ENCODE data around the gene EML6. TPM values are rescaled to one million over a fixed set of nuclear protein-coding genes. Genes with fewer than 3 reads are reported as not detected.

EML6 gene
- polyA plus RNA-seq, 4 donors, result 0.54 to 6.3 (median 1.1) TPM

DNA sequence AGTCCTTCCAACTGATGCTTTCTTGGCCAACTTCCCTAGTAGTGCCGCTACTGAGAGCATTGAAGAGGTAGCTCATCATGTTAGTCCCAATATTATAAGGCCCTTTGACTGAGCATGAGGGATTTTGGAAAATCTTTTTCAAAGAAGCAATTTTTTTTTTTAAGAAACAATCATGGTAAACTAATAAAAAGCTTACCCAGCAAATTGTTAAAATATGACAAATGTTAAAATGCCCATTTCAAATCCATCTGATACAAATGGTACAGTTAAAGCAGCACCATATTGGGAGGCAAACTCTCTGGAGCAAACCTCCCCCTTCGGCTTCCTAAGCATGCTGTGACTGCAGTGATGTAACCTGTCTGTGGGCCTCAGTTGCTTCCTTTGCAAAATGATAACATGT, 191.2 kb downstream of the EML6 start:
- no peak for FAIRE-seq
- H3K4me3 ChIP-seq (ENCODE audit: low read depth in 1 of 3, low read length in 3 of 3), result no peak overlapping the region
- no peaks in the 10 kb centered on the region for H3K36me3 ChIP-seq (ENCODE audit: control insufficient read depth in 3 of 3, insufficient read depth in 2 of 3, low read depth in 1 of 3, low read length in 3 of 3)
- 94 to 95% (median 95%) methylated on average over 2 of the region's 2 CpGs for WGBS, 3 donors
- H3K27ac ChIP-seq (ENCODE audit: low read depth in 1 of 3, low read length in 2 of 3), result no peak overlapping the region
- H3K4me1 ChIP-seq (ENCODE audit: control insufficient read depth in 3 of 3, insufficient read depth in 2 of 3, low read depth in 1 of 3, low read length in 2 of 3), result no peaks in the 10 kb centered on the region
- H3K9me3 ChIP-seq (ENCODE audit: control insufficient read depth in 2 of 2, insufficient read depth in 1 of 2, low read depth in 1 of 2, low read length in 1 of 2), result no peaks in the 10 kb centered on the region
- H3K27me3 ChIP-seq (ENCODE audit: control insufficient read depth in 3 of 3, insufficient read depth in 3 of 3, low read length in 3 of 3), result no peaks in the 10 kb centered on the region
- DNase-seq, result no peak

DNA sequence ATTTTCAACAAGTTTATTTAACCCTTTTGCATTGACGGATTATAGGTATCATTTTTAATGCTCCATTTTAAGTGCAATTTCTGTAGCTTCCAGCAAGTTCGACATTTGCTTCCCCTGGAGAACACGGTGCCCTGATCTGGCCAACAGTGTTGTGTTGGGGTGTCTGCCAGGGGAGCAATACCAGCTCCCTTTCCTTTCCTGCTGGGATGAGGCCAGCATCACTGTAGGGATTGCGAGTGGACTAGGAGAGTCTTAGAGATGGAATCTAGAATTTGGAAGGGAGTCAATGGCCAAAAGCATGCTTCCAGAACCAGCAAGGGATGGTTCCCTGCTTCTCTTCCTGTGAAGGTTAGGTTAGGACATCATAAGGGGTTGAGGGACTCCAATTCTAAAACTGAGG, 191.6 kb downstream of the EML6 start:
- Histone ChIP-seq H3K4me3 (ENCODE audit: low read depth in 1 of 3, low read length in 3 of 3) (no peak overlapping the region), H3K9me3 (ENCODE audit: control insufficient read depth in 2 of 2, insufficient read depth in 1 of 2, low read depth in 1 of 2, low read length in 1 of 2) (no peaks in the 10 kb centered on the region), H3K36me3 (ENCODE audit: control insufficient read depth in 3 of 3, insufficient read depth in 2 of 3, low read depth in 1 of 3, low read length in 3 of 3) (no peaks in the 10 kb centered on the region), H3K4me1 (ENCODE audit: control insufficient read depth in 3 of 3, insufficient read depth in 2 of 3, low read depth in 1 of 3, low read length in 2 of 3) (no peaks in the 10 kb centered on the region), H3K27me3 (ENCODE audit: control insufficient read depth in 3 of 3, insufficient read depth in 3 of 3, low read length in 3 of 3) (no peaks in the 10 kb centered on the region), H3K27ac (ENCODE audit: low read depth in 1 of 3, low read length in 2 of 3) (no peak overlapping the region)
- no peak for FAIRE-seq
- 88 to 92% (median 90%) methylated on average over 4 of the region's 4 CpGs for WGBS, 3 donors
- DNase-seq, result no peak

DNA sequence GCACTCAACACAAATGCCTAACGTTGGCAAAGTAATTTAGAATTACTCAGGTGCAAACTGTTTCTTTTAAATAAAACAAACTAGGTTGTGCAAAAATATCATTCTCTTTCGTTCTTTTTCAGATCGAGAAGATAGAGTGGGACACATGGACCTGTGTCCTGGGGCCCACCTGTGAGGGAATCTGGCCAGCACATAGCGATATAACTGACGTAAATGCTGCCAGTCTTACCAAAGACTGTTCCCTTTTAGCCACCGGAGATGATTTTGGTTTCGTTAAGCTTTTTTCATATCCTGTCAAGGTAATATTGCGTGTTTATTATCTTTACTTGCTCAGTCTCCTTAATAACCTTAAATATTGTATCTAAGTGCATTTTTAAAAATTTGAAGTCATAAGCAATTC, 193.2 kb downstream of the EML6 start:
- Histone ChIP-seq H3K27me3 (ENCODE audit: control insufficient read depth in 3 of 3, insufficient read depth in 3 of 3, low read length in 3 of 3) (no peaks in the 10 kb centered on the region), H3K36me3 (ENCODE audit: control insufficient read depth in 3 of 3, insufficient read depth in 2 of 3, low read depth in 1 of 3, low read length in 3 of 3) (no peaks in the 10 kb centered on the region), H3K4me3 (ENCODE audit: low read depth in 1 of 3, low read length in 3 of 3) (no peak overlapping the region), H3K4me1 (ENCODE audit: control insufficient read depth in 3 of 3, insufficient read depth in 2 of 3, low read depth in 1 of 3, low read length in 2 of 3) (no peaks in the 10 kb centered on the region), H3K27ac (ENCODE audit: low read depth in 1 of 3, low read length in 2 of 3) (no peak overlapping the region), H3K9me3 (ENCODE audit: control insufficient read depth in 2 of 2, insufficient read depth in 1 of 2, low read depth in 1 of 2, low read length in 1 of 2) (no peaks in the 10 kb centered on the region)
- WGBS, 3 donors, result 93 to 95% (median 93%) methylated on average over 8 of the region's 8 CpGs
- FAIRE-seq, result no peak
- no peak for DNase-seq

DNA sequence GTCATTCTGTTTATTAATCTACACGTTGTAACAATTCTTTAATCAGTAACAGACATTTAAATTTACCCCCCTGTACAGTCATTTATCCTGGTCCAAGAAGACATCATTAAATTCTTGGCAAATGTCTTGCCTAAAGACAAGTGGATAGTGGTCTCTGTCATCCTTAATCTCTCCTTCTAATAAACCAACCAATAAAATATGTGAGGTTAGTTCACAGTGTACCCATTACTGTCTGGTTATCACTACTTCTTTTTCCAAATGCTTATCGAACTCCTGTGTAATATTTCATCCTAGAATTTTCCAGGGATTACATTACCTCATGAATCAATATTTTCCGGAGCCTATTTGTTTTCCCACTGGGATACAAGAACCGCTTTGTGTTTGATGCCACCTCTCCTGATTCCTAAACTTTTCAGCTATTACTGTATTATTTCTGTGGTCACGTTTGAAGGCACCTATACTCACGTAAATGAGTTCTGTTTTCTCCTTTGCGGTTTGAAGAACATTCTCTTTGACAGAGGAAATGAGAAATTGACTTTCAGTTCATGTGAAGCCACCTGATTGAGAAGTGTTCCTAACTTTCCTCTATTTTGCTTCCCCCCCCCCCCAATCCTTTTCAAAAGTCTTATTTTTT, 195.3 kb downstream of the EML6 start:
- no peak overlapping the region for H3K4me3 ChIP-seq (ENCODE audit: low read depth in 1 of 3, low read length in 3 of 3)
- H3K36me3 ChIP-seq (ENCODE audit: control insufficient read depth in 3 of 3, insufficient read depth in 2 of 3, low read depth in 1 of 3, low read length in 3 of 3), result no peaks in the 10 kb centered on the region
- no peak for FAIRE-seq
- no peak overlapping the region for H3K27ac ChIP-seq (ENCODE audit: low read depth in 1 of 3, low read length in 2 of 3)
- no peaks in the 10 kb centered on the region for H3K27me3 ChIP-seq (ENCODE audit: control insufficient read depth in 3 of 3, insufficient read depth in 3 of 3, low read length in 3 of 3)
- WGBS, 3 donors, result 76 to 79% (median 76%) methylated on average over 7 of the region's 7 CpGs
- no peaks in the 10 kb centered on the region for H3K4me1 ChIP-seq (ENCODE audit: control insufficient read depth in 3 of 3, insufficient read depth in 2 of 3, low read depth in 1 of 3, low read length in 2 of 3)
- no peaks in the 10 kb centered on the region for H3K9me3 ChIP-seq (ENCODE audit: control insufficient read depth in 2 of 2, insufficient read depth in 1 of 2, low read depth in 1 of 2, low read length in 1 of 2)
- no peak for DNase-seq

DNA sequence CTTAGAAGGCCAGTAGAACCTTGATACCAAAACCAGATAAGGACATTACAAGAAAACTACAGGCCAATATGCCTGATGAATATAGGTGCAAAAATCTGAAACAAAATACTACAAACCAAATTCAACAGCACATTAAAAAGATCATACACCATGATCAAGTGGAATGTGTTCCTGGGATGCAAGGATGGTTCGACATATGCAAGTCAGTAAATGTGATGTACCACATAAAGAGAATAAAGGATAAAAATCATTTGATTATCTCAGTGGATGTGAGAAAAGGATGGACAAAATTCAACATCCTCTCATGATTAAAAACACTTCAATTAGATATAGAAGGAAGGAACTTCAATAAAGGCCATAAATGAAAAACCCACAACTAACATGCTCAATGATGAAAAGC, 197.2 kb downstream of the EML6 start:
- WGBS, 3 donors, result 97 to 98% (median 97%) methylated on average over 1 of the region's 1 CpG
- no peak overlapping the region for H3K27ac ChIP-seq (ENCODE audit: low read depth in 1 of 3, low read length in 2 of 3)
- H3K27me3 ChIP-seq (ENCODE audit: control insufficient read depth in 3 of 3, insufficient read depth in 3 of 3, low read length in 3 of 3), result no peaks in the 10 kb centered on the region
- H3K9me3 ChIP-seq (ENCODE audit: control insufficient read depth in 2 of 2, insufficient read depth in 1 of 2, low read depth in 1 of 2, low read length in 1 of 2), result no peaks in the 10 kb centered on the region
- no peaks in the 10 kb centered on the region for H3K36me3 ChIP-seq (ENCODE audit: control insufficient read depth in 3 of 3, insufficient read depth in 2 of 3, low read depth in 1 of 3, low read length in 3 of 3)
- no peak overlapping the region for H3K4me3 ChIP-seq (ENCODE audit: low read depth in 1 of 3, low read length in 3 of 3)
- H3K4me1 ChIP-seq (ENCODE audit: control insufficient read depth in 3 of 3, insufficient read depth in 2 of 3, low read depth in 1 of 3, low read length in 2 of 3), result no peaks in the 10 kb centered on the region
- no peak for DNase-seq
- FAIRE-seq, result no peak

DNA sequence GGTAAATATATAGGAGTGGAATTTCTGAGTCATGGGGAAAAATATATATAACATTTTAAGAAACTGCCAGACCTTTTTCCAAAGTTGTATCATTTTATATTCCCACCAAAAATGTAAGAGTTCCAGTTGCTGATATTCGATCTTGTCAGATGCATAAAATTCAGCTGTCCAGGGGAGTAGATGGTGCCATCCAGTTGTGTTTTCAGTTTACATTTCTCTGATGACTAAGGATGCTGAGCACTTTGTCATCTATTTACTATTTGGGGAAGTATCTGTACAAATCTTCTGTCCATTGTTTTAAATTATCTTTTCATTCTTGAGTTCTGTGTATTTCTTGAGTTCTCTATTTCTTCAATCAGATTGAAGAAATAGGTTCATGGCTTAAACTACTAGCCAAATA, 200.7 kb downstream of the EML6 start:
- DNase-seq, result no peak
- Histone ChIP-seq H3K36me3 (ENCODE audit: control insufficient read depth in 3 of 3, insufficient read depth in 2 of 3, low read depth in 1 of 3, low read length in 3 of 3) (no peaks in the 10 kb centered on the region), H3K4me1 (ENCODE audit: control insufficient read depth in 3 of 3, insufficient read depth in 2 of 3, low read depth in 1 of 3, low read length in 2 of 3) (no peaks in the 10 kb centered on the region), H3K27me3 (ENCODE audit: control insufficient read depth in 3 of 3, insufficient read depth in 3 of 3, low read length in 3 of 3) (no peaks in the 10 kb centered on the region), H3K27ac (ENCODE audit: low read depth in 1 of 3, low read length in 2 of 3) (no peak overlapping the region), H3K4me3 (ENCODE audit: low read depth in 1 of 3, low read length in 3 of 3) (no peak overlapping the region), H3K9me3 (ENCODE audit: control insufficient read depth in 2 of 2, insufficient read depth in 1 of 2, low read depth in 1 of 2, low read length in 1 of 2) (no peaks in the 10 kb centered on the region)
- FAIRE-seq, result no peak
- 73 to 94% (median 93%) methylated on average over 1 of the region's 1 CpG for WGBS, 3 donors

DNA sequence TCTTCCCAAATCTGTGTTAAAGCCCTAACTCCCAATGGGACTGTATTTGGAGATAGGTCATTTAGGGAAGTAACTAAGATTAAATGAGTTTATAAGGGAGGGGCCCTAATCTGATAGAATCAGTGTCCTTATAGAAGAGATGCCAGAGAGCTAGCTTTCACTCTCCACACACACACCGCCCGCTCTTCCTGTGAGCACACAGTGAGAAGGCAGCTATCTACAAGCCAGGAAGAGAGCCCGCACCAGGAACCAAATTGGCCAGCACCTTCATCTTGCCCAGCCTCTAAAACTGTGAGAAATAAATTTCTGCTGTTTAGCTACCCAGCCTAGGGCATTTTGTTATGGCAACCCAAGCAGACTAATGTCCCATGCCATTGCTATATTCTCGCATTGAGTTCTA, 201.6 kb downstream of the EML6 start:
- Histone ChIP-seq H3K27ac (ENCODE audit: low read depth in 1 of 3, low read length in 2 of 3) (no peak overlapping the region), H3K27me3 (ENCODE audit: control insufficient read depth in 3 of 3, insufficient read depth in 3 of 3, low read length in 3 of 3) (no peaks in the 10 kb centered on the region), H3K36me3 (ENCODE audit: control insufficient read depth in 3 of 3, insufficient read depth in 2 of 3, low read depth in 1 of 3, low read length in 3 of 3) (no peaks in the 10 kb centered on the region), H3K4me3 (ENCODE audit: low read depth in 1 of 3, low read length in 3 of 3) (no peak overlapping the region), H3K4me1 (ENCODE audit: control insufficient read depth in 3 of 3, insufficient read depth in 2 of 3, low read depth in 1 of 3, low read length in 2 of 3) (no peaks in the 10 kb centered on the region), H3K9me3 (ENCODE audit: control insufficient read depth in 2 of 2, insufficient read depth in 1 of 2, low read depth in 1 of 2, low read length in 1 of 2) (no peaks in the 10 kb centered on the region)
- WGBS, 3 donors, result 95 to 98% (median 97%) methylated on average over 4 of the region's 4 CpGs
- FAIRE-seq (no peak), DNase-seq (no peak)

DNA sequence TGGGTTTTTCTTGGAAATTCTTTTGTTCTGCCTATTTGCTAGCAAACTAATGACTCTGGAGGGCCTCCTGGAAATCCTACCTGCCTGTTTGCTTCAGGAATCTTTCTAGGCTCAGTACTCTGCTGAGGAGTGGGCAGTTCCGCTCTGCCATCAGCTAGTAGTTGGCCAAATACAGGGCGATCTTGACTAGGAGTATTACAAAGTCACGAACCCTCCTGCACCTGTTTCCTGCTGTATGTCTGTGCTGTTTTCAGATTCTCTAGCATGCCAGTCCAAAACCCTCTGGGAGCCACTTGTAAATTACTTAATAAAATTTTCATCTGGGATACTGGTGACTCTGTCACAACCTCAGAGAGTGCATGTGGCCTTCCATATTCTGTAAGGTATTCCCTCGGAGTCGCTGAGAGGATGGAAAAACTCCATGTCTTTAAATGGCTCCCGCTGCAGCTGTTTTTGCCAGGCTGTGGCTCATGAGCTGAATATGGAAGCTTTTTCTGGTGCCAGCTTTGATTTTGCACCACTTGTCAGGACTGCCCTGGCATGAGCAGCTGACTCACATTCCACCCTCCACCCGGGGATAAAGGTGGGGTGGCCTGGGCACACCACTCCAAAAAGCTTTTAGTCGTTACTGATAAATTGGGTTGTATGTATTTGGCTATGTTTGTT, 203.8 kb downstream of the EML6 start:
- Histone ChIP-seq H3K9me3 (ENCODE audit: control insufficient read depth in 2 of 2, insufficient read depth in 1 of 2, low read depth in 1 of 2, low read length in 1 of 2) (no peaks in the 10 kb centered on the region), H3K4me3 (ENCODE audit: low read depth in 1 of 3, low read length in 3 of 3) (no peak overlapping the region), H3K36me3 (ENCODE audit: control insufficient read depth in 3 of 3, insufficient read depth in 2 of 3, low read depth in 1 of 3, low read length in 3 of 3) (no peaks in the 10 kb centered on the region), H3K4me1 (ENCODE audit: control insufficient read depth in 3 of 3, insufficient read depth in 2 of 3, low read depth in 1 of 3, low read length in 2 of 3) (no peaks in the 10 kb centered on the region), H3K27me3 (ENCODE audit: control insufficient read depth in 3 of 3, insufficient read depth in 3 of 3, low read length in 3 of 3) (no peaks in the 10 kb centered on the region), H3K27ac (ENCODE audit: low read depth in 1 of 3, low read length in 2 of 3) (no peak overlapping the region)
- WGBS, 3 donors, result 85 to 89% (median 87%) methylated on average over 8 of the region's 8 CpGs
- DNase-seq, result no peak
- FAIRE-seq, result no peak

All from small intestine (tissue), 7 donors.